CD8-positive, alpha-beta memory T cell (primary cell): ENCODE data around the gene COPS3. TPM values are rescaled to one million over a fixed set of nuclear protein-coding genes. Genes with fewer than 3 reads are reported as not detected.

Experiments used
- CTCF ChIA-PET: fragments of 350-600 bp; sonication (Branson Sonifier 250); formaldehyde crosslinking; loops from one replicate; lab custom pipeline; 2021; ENCODE audit warnings: antibody characterized with exemption; lab: Charles Lee
- POLR2A ChIA-PET: fragments of 350-600 bp; sonication (Branson Sonifier 250); formaldehyde crosslinking; loops from one replicate; lab custom pipeline; 2021; ENCODE audit warnings: antibody characterized with exemption; lab: Charles Lee
- DNase-seq, 5 donors: peaks; one replicate each; pipeline versions ENCODE4 v3.0.0 to v3.0.0-alpha.2; 2020 to 2022; ENCODE audit warnings: mixed read lengths in 1 of 5
- H3K27ac ChIP-seq: one replicate; pipeline ENCODE4 v1.7.0; 2013; ENCODE audit warnings: low read depth, mild to moderate bottlenecking, low read length, moderate library complexity
- H3K27me3 ChIP-seq: 2 replicates; pipeline ENCODE4 v1.7.0; 2013; ENCODE audit warnings: low read length, mild to moderate bottlenecking; ENCODE audit not compliant: insufficient read depth, poor library complexity, severe bottlenecking
- H3K36me3 ChIP-seq: 2 replicates; pipeline ENCODE4 v1.7.0; 2013; ENCODE audit warnings: mild to moderate bottlenecking, low read length, moderate library complexity; ENCODE audit not compliant: insufficient read depth
- H3K4me1 ChIP-seq: 2 replicates; pipeline ENCODE4 v1.7.0; 2013; ENCODE audit warnings: mild to moderate bottlenecking, low read length, moderate library complexity; ENCODE audit not compliant: insufficient read depth
- H3K4me3 ChIP-seq: 2 replicates; pipeline ENCODE4 v1.7.0; 2013; ENCODE audit warnings: mild to moderate bottlenecking, low read length
- H3K9me3 ChIP-seq: 2 replicates; pipeline ENCODE4 v1.7.0; 2013; ENCODE audit warnings: mild to moderate bottlenecking, low read length
- H3K27ac Mint-ChIP-seq, 8 donors: one replicate each; pipeline ENCODE4 v1.8.0; 2020 to 2021; ENCODE audit warnings: mixed read lengths in 8 of 8, mild to moderate bottlenecking in 6 of 8, inconsistent platforms in 3 of 8, moderate library complexity in 3 of 8
- H3K27me3 Mint-ChIP-seq, 2 donors: one replicate each; pipeline ENCODE4 v1.8.0; 2020 to 2021; ENCODE audit warnings: mixed read lengths in 2 of 2, mild to moderate bottlenecking in 1 of 2, moderate library complexity in 1 of 2
- H3K36me3 Mint-ChIP-seq, 3 donors: one replicate each; pipeline ENCODE4 v1.8.0; 2020 to 2021; ENCODE audit warnings: mixed read lengths in 3 of 3, inconsistent platforms in 1 of 3, mild to moderate bottlenecking in 1 of 3
- H3K4me1 Mint-ChIP-seq, 3 donors: one replicate each; pipeline ENCODE4 v1.8.0; 2020 to 2021; ENCODE audit warnings: mixed read lengths in 3 of 3, inconsistent platforms in 1 of 3, mild to moderate bottlenecking in 1 of 3
- H3K4me3 Mint-ChIP-seq, 7 donors: one replicate each; pipeline ENCODE4 v1.8.0; 2020 to 2021; ENCODE audit warnings: mixed read lengths in 7 of 7, mild to moderate bottlenecking in 6 of 7, moderate library complexity in 4 of 7, inconsistent platforms in 2 of 7
- H3K9me3 Mint-ChIP-seq, 5 donors: one replicate each; pipeline ENCODE4 v1.8.0; 2020 to 2022; ENCODE audit warnings: mixed read lengths in 5 of 5, mild to moderate bottlenecking in 3 of 5, moderate library complexity in 2 of 5, inconsistent platforms in 1 of 5
- polyA plus RNA-seq: library from polyadenylated mRNA; unstranded; fragments of 300-500 nt; fragmentation: Illumina TruSeq; gene quantifications from one replicate; pipeline ENCODE4 v1.2.3, GENCODE V29; 2021
- total RNA-seq, 2 experiments: library from RNA; stranded (reverse); gene quantifications; one replicate each; pipeline ENCODE4 v1.2.3, GENCODE V29; 2021

Gene COPS3
- total and polyA plus RNA-seq, 3 experiments from 2014 or later = 86.3 to 137 (median 132) TPM

DNA sequence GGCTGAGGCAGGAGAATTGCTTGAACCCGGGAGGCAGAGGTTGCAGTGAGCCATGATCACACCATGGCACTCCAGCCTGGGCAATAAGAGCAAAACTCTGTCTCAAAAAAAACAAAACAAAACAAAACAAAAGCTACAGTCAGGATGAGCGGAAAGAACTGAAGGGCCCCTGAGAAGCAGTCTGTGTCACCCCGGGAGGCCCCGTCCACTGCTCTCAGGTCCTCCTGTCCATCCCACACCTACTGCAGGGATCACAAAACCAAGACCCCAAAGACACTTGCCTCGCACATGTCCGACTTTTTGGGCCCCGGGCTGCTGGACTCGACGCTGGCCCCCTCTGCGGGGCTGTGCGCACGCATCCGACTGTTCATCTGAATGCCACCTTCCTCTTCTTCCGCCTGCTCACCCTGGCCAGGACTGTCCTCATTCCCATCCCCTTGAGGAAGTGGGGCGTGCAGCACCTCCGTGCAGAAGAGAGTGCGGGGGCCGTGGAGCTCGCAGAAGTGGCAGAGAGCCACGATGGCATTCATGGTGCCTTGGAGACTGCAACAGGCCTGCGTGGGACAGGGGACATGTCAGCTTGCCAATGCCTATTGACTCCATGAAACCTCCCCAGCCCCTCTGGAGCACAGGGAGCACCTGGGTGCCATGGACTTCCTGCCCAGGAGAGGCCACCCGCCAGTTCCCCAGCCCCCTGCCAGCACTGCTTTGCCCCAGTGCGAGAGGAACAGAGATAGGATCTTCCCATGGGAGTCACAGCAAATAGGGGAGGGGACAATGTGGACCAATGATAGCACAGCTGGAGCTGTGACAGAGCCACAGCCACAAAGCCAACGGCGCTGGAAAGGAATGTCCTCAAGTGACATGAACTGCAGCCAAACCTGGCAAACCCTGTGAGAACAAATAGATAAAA lies 53.2 kb downstream of the COPS3 start:
- ChIA-PET CTCF (no interaction called here), POLR2A (no interaction called here)
- H3K27me3 ChIP-seq = no peaks in the 10 kb centered on the region
- Mint-ChIP-seq H3K27me3 (no peaks in the 10 kb centered on the region), H3K36me3 (peaks cover 0 to 94% (median 17%) of the 10 kb centered on the region in 3 donors), H3K4me3 (no peak overlapping the region), H3K9me3 (no peaks in the 10 kb centered on the region), H3K4me1 (peaks cover 0 to 7% (median 0%) of the 10 kb centered on the region in 3 donors), H3K27ac (peak overlapping the region in 1 of 8 donors; percentile 74)
- no peak for DNase-seq
- no peak overlapping the region for H3K4me3 ChIP-seq
- peaks cover 32% of the 10 kb centered on the region for H3K36me3 ChIP-seq
- no peak overlapping the region for H3K27ac ChIP-seq
- H3K4me1 ChIP-seq = no peaks in the 10 kb centered on the region
- no peaks in the 10 kb centered on the region for H3K9me3 ChIP-seq

- Histone ChIP-seq H3K4me3 (no peak overlapping the region), H3K9me3 (no peaks in the 10 kb centered on the region), H3K27ac (no peak overlapping the region), H3K4me1 (no peaks in the 10 kb centered on the region), H3K36me3 (peaks cover 32% of the 10 kb centered on the region), H3K27me3 (no peaks in the 10 kb centered on the region)
- H3K27ac Mint-ChIP-seq = no peak overlapping the region
- no peaks in the 10 kb centered on the region for H3K27me3 Mint-ChIP-seq
- H3K4me1 Mint-ChIP-seq = no peaks in the 10 kb centered on the region
- CTCF ChIA-PET = no interaction called here
- no peak for DNase-seq
- no peaks in the 10 kb centered on the region for H3K9me3 Mint-ChIP-seq
- POLR2A ChIA-PET = no interaction called here
- no peak overlapping the region for H3K4me3 Mint-ChIP-seq
- peaks cover 0 to 93% (median 14%) of the 10 kb centered on the region in 3 donors for H3K36me3 Mint-ChIP-seq
Observed at GRCh38 chr17:17226451-17227265, 54.4 kb downstream of the COPS3 start.

DNA sequence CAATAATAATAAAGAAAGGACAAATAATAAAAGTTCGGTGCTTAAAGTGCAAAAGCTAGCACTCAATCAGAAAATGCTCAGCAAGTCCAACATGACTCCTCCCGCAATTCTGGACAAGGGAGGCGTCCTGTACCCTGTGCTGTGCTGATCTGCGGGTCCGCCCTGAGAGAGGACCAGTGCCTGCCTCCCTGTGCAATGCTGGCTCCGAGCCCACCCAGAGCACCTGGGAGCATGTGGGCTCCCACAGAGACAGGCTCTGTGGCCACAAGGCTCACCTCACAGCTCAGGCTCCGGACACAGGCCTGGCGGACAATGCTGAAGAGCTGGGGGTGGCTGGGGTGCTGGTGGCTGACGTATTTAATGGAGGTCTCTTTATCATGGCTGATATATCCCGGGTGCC lies 55.1 kb downstream of the COPS3 start:
- Mint-ChIP-seq H3K27ac (no peak overlapping the region), H3K36me3 (peaks cover 0 to 95% (median 15%) of the 10 kb centered on the region in 3 donors), H3K4me3 (no peak overlapping the region), H3K9me3 (no peaks in the 10 kb centered on the region), H3K27me3 (no peaks in the 10 kb centered on the region), H3K4me1 (no peaks in the 10 kb centered on the region)
- Histone ChIP-seq H3K27me3 (no peaks in the 10 kb centered on the region), H3K4me1 (no peaks in the 10 kb centered on the region), H3K4me3 (no peak overlapping the region), H3K9me3 (no peaks in the 10 kb centered on the region), H3K27ac (no peak overlapping the region), H3K36me3 (peaks cover 37% of the 10 kb centered on the region)
- ChIA-PET CTCF (no interaction called here), POLR2A (no interaction called here)
- DNase-seq = no peak

DNA sequence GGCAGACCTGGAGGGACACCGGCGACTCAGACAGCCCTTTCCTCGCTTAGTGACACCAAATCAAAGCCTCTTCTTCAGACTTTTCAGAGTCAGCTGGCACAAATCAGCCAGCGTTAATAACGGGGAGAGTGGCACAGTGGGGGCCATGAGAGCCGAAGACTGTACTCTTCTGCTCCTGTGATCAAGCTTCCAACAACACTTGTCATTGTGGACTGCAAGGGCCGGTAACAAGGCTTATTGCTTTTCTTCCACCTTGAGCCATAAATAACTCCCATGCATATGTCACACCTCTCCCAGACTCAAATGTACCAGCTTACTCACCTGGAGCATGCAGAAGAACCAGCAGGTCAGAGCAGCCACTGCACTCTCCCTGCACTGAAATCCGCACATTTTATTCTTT lies 56.9 kb downstream of the COPS3 start:
- Mint-ChIP-seq H3K36me3 (peaks cover 0 to 95% (median 13%) of the 10 kb centered on the region in 3 donors), H3K9me3 (no peaks in the 10 kb centered on the region), H3K27ac (peak overlapping the region in 1 of 8 donors; percentile 41), H3K27me3 (no peaks in the 10 kb centered on the region), H3K4me1 (no peaks in the 10 kb centered on the region), H3K4me3 (no peak overlapping the region)
- Histone ChIP-seq H3K4me1 (no peaks in the 10 kb centered on the region), H3K9me3 (no peaks in the 10 kb centered on the region), H3K27ac (no peak overlapping the region), H3K36me3 (peaks cover 35% of the 10 kb centered on the region), H3K4me3 (no peak overlapping the region), H3K27me3 (no peaks in the 10 kb centered on the region)
- POLR2A ChIA-PET = no interaction called here
- CTCF ChIA-PET = interaction anchor here (1.0 kb wide), 1 partner anchor 26 kb away, joined by 3 read pairs; no protein-coding TSS in a partner anchor
- DNase-seq = no peak

GRCh38 chr17:17223736-17224135 lies 57.3 kb downstream of the COPS3 start:
- H3K9me3 Mint-ChIP-seq = no peaks in the 10 kb centered on the region
- no peak overlapping the region for H3K27ac ChIP-seq
- no peak overlapping the region for H3K4me3 ChIP-seq
- ChIA-PET CTCF (interaction anchor here (1.0 kb wide), 1 partner anchor 25 kb away, joined by 3 read pairs; no protein-coding TSS in a partner anchor), POLR2A (no interaction called here)
- no peaks in the 10 kb centered on the region for H3K27me3 Mint-ChIP-seq
- no peaks in the 10 kb centered on the region for H3K4me1 Mint-ChIP-seq
- H3K36me3 ChIP-seq = peaks cover 33% of the 10 kb centered on the region
- H3K9me3 ChIP-seq = no peaks in the 10 kb centered on the region
- peaks cover 0 to 95% (median 12%) of the 10 kb centered on the region in 3 donors for H3K36me3 Mint-ChIP-seq
- DNase-seq = no peak
- no peak overlapping the region for H3K27ac Mint-ChIP-seq
- H3K4me3 Mint-ChIP-seq = no peak overlapping the region
- H3K4me1 ChIP-seq = no peaks in the 10 kb centered on the region
- no peaks in the 10 kb centered on the region for H3K27me3 ChIP-seq

- Histone ChIP-seq H3K27me3 (no peaks in the 10 kb centered on the region), H3K36me3 (peaks cover 31% of the 10 kb centered on the region), H3K4me3 (no peak overlapping the region), H3K4me1 (no peaks in the 10 kb centered on the region), H3K9me3 (no peaks in the 10 kb centered on the region), H3K27ac (no peak overlapping the region)
- Mint-ChIP-seq H3K4me3 (peak overlapping the region in 1 of 7 donors; percentile 46), H3K27ac (peak overlapping the region in 1 of 8 donors; percentile 83), H3K9me3 (no peaks in the 10 kb centered on the region), H3K4me1 (no peaks in the 10 kb centered on the region), H3K27me3 (no peaks in the 10 kb centered on the region), H3K36me3 (peaks cover 4 to 94% (median 23%) of the 10 kb centered on the region in 3 donors)
- DNase-seq = no peak
- ChIA-PET CTCF (no interaction called here), POLR2A (interaction anchor here (1.1 kb wide), 1 partner anchor 95 kb away, joined by 3 read pairs; no protein-coding TSS in a partner anchor)
Observed at GRCh38 chr17:17221329-17221728, 59.7 kb downstream of the COPS3 start.

DNA sequence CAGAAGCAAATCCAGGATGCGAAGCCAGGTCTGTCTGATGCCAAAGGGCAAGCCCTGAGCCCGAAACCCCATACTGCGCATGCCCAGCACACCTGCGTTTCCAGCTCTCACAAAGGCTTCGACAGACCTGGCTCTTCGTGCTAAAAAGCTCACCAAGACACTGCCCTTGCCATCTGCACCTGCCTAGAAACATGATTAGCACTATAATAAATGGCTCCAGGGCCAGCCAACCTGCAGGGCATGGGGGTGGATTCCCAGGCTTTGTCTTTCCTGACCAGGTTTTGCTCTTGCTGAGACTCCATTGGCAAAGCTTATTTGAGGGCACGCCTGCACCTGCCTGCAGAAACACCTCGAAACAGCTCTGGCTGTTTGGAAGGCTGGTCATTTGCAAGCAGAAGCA lies 60.5 kb downstream of the COPS3 start:
- H3K4me1 Mint-ChIP-seq = no peaks in the 10 kb centered on the region
- ChIA-PET POLR2A (no interaction called here), CTCF (no interaction called here)
- no peak for DNase-seq
- no peaks in the 10 kb centered on the region for H3K9me3 Mint-ChIP-seq
- Histone ChIP-seq H3K36me3 (peaks cover 25% of the 10 kb centered on the region), H3K27ac (no peak overlapping the region), H3K9me3 (no peaks in the 10 kb centered on the region), H3K27me3 (no peaks in the 10 kb centered on the region), H3K4me3 (no peak overlapping the region), H3K4me1 (no peaks in the 10 kb centered on the region)
- H3K36me3 Mint-ChIP-seq = peaks cover 4 to 94% (median 23%) of the 10 kb centered on the region in 3 donors
- H3K27me3 Mint-ChIP-seq = no peaks in the 10 kb centered on the region
- no peak overlapping the region for H3K4me3 Mint-ChIP-seq
- peak overlapping the region in 1 of 8 donors; percentile 72 for H3K27ac Mint-ChIP-seq
